MCF 10A (cell line): ENCODE results near the gene SPEF2. TPM values are rescaled to one million over a fixed set of nuclear protein-coding genes. Genes with fewer than 3 reads are reported as not detected.

Source experiments
- BruUV-seq: library from RNA; stranded (reverse); fragments of 400-500 nt; replicated peaks from 2 replicates; lab custom pipeline; 2021; lab: Mats Ljungman, UMichigan
- CTCF ChIA-PET: fragments of 300-600 bp; sonication (Branson Sonifier 250); formaldehyde crosslinking; extraction: SDS; loops from one replicate; lab custom pipeline; 2021; ENCODE audit warnings: antibody characterized with exemption, inconsistent platforms; lab: Yijun Ruan, JAX
- POLR2A ChIA-PET: fragments of 300-600, 350-650 bp; sonication (Branson Sonifier 250); formaldehyde crosslinking; extraction: SDS; loops from one replicate; lab custom pipeline; 2020; ENCODE audit warnings: antibody characterized with exemption, inconsistent platforms; lab: Yijun Ruan, JAX
- DNase-seq: peaks from one replicate; pipeline ENCODE4 v3.0.0-alpha.2; 2018; ENCODE audit not compliant: unreplicated experiment
- H3K27ac Mint-ChIP-seq: one replicate; pipeline ENCODE4 v1.8.0; 2022; ENCODE audit warnings: mild to moderate bottlenecking, low read depth, mixed read lengths; ENCODE audit not compliant: unreplicated experiment
- H3K27me3 Mint-ChIP-seq: one replicate; pipeline ENCODE4 v1.8.0; 2022; ENCODE audit warnings: mixed read lengths; ENCODE audit not compliant: insufficient read depth, unreplicated experiment
- H3K36me3 Mint-ChIP-seq: one replicate; pipeline ENCODE4 v1.8.0; 2022; ENCODE audit warnings: mild to moderate bottlenecking, moderate library complexity, mixed read lengths; ENCODE audit not compliant: insufficient read depth, unreplicated experiment
- H3K4me1 Mint-ChIP-seq: one replicate; pipeline ENCODE4 v1.8.0; 2022; ENCODE audit warnings: mixed read lengths; ENCODE audit not compliant: insufficient read depth, unreplicated experiment
- H3K4me3 Mint-ChIP-seq: one replicate; pipeline ENCODE4 v1.8.0; 2022; ENCODE audit warnings: mild to moderate bottlenecking, moderate library complexity, mixed read lengths; ENCODE audit not compliant: unreplicated experiment
- H3K9me3 Mint-ChIP-seq: one replicate; pipeline ENCODE4 v1.8.0; 2022; ENCODE audit warnings: mixed read lengths; ENCODE audit not compliant: unreplicated experiment
- intact Hi-C: fragments of 100-400 bp; cut with micrococcal nuclease; formaldehyde crosslinking; loops from 2 replicates; pipeline ENCODE4 v1.14.1; 2022
- total RNA-seq: library from RNA; stranded (reverse); gene quantifications from 2 replicates; pipeline ENCODE4 v1.2.3, GENCODE V29; 2022
- TF ChIP-seq, protein P1 (sequence below): fragments of 200-600 bp; IDR thresholded peaks from one replicate; pipeline ENCODE4 v1.8.0; 2022; ENCODE audit warnings: antibody characterized with exemption, mild to moderate bottlenecking; ENCODE audit not compliant: unreplicated experiment

The SPEF2 gene
- total RNA-seq, 1 experiment from 2014 or later, result 5.3 TPM

GRCh38 chr5:35820735-35821134, 203.1 kb downstream of the SPEF2 start:
- CTCF ChIA-PET, result interaction anchor here (1.1 kb wide), 2 partner anchors 10 to 30 kb away, joined by 3 to 5 read pairs; no protein-coding TSS in a partner anchor
- Mint-ChIP-seq H3K9me3 (no peaks in the 10 kb centered on the region), H3K27me3 (no peaks in the 10 kb centered on the region), H3K4me1 (no peaks in the 10 kb centered on the region), H3K36me3 (no peaks in the 10 kb centered on the region), H3K27ac (no peak overlapping the region), H3K4me3 (no peak overlapping the region)
- POLR2A ChIA-PET, result no interaction called here
- BruUV-seq, result no TSS peak
- no peak for DNase-seq
- TF ChIP-seq, protein P1, sequence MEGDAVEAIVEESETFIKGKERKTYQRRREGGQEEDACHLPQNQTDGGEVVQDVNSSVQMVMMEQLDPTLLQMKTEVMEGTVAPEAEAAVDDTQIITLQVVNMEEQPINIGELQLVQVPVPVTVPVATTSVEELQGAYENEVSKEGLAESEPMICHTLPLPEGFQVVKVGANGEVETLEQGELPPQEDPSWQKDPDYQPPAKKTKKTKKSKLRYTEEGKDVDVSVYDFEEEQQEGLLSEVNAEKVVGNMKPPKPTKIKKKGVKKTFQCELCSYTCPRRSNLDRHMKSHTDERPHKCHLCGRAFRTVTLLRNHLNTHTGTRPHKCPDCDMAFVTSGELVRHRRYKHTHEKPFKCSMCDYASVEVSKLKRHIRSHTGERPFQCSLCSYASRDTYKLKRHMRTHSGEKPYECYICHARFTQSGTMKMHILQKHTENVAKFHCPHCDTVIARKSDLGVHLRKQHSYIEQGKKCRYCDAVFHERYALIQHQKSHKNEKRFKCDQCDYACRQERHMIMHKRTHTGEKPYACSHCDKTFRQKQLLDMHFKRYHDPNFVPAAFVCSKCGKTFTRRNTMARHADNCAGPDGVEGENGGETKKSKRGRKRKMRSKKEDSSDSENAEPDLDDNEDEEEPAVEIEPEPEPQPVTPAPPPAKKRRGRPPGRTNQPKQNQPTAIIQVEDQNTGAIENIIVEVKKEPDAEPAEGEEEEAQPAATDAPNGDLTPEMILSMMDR, result no peak
- intact Hi-C loops, result no loop called here

DNA sequence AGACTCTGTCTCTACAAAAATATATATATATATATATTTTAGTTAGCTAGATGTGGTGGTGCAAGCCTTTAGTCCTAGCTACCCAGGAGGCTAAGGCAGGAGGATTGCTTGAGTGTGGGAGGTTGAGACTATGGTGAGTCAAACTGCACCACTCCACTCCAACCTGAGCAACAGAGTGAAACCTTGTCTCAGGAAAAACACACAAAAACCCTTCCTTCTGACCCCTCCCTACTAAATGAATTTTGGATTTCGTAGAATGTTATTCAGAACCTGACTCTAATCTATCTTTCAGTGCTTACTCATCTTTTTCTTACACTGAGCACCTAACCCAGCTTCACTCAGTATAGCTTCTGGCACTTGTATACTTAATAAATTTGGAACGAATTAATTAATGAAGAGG, 203.8 kb downstream of the SPEF2 start:
- no peak for DNase-seq
- no TSS peak for BruUV-seq
- Mint-ChIP-seq H3K27me3 (no peaks in the 10 kb centered on the region), H3K4me1 (no peaks in the 10 kb centered on the region), H3K36me3 (no peaks in the 10 kb centered on the region), H3K9me3 (no peaks in the 10 kb centered on the region), H3K4me3 (no peak overlapping the region), H3K27ac (no peak overlapping the region)
- TF ChIP-seq, protein P1, result no peak
- CTCF ChIA-PET, result interaction anchor here (0.6 to 1.1 kb wide), 3 partner anchors 9 to 153 kb away, joined by 3 to 5 read pairs (median 3); no protein-coding TSS in a partner anchor
- POLR2A ChIA-PET, result no interaction called here
- intact Hi-C loops, result no loop called here

DNA sequence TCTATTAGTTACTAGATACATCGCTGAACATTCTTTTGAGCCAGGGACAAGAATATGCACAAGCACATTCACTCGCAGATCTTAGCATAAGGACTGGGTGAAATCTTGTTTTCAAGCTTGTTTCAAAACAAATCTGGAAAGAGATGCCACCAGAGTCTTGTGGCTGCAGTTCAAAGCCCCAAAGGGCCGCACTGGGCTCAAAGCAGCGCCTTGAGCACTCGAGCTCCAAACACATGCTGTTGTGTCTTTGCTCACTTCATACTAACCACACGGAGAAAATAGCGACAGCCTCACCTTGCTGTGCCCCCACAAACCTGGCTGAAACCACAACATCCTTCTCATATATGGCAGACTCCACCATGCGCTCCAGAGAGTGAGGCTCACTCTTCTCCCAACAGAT, 204.8 kb downstream of the SPEF2 start:
- BruUV-seq, result no TSS peak
- Mint-ChIP-seq H3K36me3 (no peaks in the 10 kb centered on the region), H3K27ac (no peak overlapping the region), H3K4me3 (no peak overlapping the region), H3K9me3 (no peaks in the 10 kb centered on the region), H3K27me3 (no peaks in the 10 kb centered on the region), H3K4me1 (no peaks in the 10 kb centered on the region)
- POLR2A ChIA-PET, result no interaction called here
- CTCF ChIA-PET, result interaction anchor here (0.7 to 1.5 kb wide), 2 partner anchors 9 to 179 kb away, joined by 3 to 5 read pairs; no protein-coding TSS in a partner anchor
- intact Hi-C loops, result no loop called here
- no peak for DNase-seq
- TF ChIP-seq, protein P1, result no peak

- Mint-ChIP-seq H3K27ac (no peak overlapping the region), H3K4me3 (no peak overlapping the region), H3K9me3 (no peaks in the 10 kb centered on the region), H3K27me3 (no peaks in the 10 kb centered on the region), H3K36me3 (no peaks in the 10 kb centered on the region), H3K4me1 (no peaks in the 10 kb centered on the region)
- TF ChIP-seq, protein P1, result no peak
- POLR2A ChIA-PET, result no interaction called here
- CTCF ChIA-PET, result interaction anchor here (1.1 to 1.5 kb wide), 2 partner anchors 10 to 46 kb away, joined by 3 to 5 read pairs; no protein-coding TSS in a partner anchor
- intact Hi-C loops, result no loop called here
- DNase-seq, result no peak
- no TSS peak for BruUV-seq
These were observed 205.9 kb downstream of the SPEF2 start for GRCh38 chr5:35823347-35824098.
